K562 (cell line): Measurements from ENCODE around the gene TCF3. TPM values are rescaled to one million over a fixed set of nuclear protein-coding genes. Genes with fewer than 3 reads are reported as not detected.

Source experiments
- ATF7 ChIP-seq: fragments of 450-650 bp; IDR thresholded peaks from 2 replicates; pipeline ENCODE4 v1.7.1; 2014; ENCODE audit warnings: mild to moderate bottlenecking, moderate library complexity
- BHLHE40 ChIP-seq: IDR thresholded peaks from 2 replicates; pipeline ENCODE4 v1.6.1; 2011; ENCODE audit warnings: low read length, improper control_type of control experiment
- CBX3 ChIP-seq, 2 experiments: IDR thresholded peaks; 1 replicate in 1 of 2; 2 replicates in 1 of 2; pipeline ENCODE4 v1.6.1; 2012; ENCODE audit warnings: inconsistent platforms in 2 of 2, low read length in 2 of 2, borderline replicate concordance in 1 of 2, control low read depth in 1 of 2
- CTCFL ChIP-seq: IDR thresholded peaks from 2 replicates; pipeline ENCODE4 v1.6.1; 2011; ENCODE audit warnings: borderline replicate concordance, low read depth, mild to moderate bottlenecking, moderate library complexity, low read length; ENCODE audit not compliant: insufficient read depth, poor library complexity, severe bottlenecking
- FOXM1 ChIP-seq, 2 experiments: fragments of 450-650 bp in 1 of 2; sonication (generic) in 1 of 2; formaldehyde crosslinking in 1 of 2; IDR thresholded peaks; 2 replicates each; pipeline versions ENCODE4 v1.6.1 to v1.9.0; 2017 to 2022; ENCODE audit warnings: low read depth in 2 of 2, mild to moderate bottlenecking in 2 of 2, missing genetic modification reagents in 1 of 2, moderate library complexity in 1 of 2
- HCFC1 ChIP-seq: IDR thresholded peaks from 2 replicates; pipeline ENCODE4 v1.6.1; 2012; ENCODE audit warnings: low read depth, low read length, improper control_type of control experiment
- NRF1 ChIP-seq, 2 experiments: fragments of 450-650 bp; IDR thresholded peaks in 1 of 2; conservative IDR thresholded peaks in 1 of 2; 2 replicates each; pipeline ENCODE4 v1.6.1; 2014; ENCODE audit warnings: mild to moderate bottlenecking in 2 of 2
- PHB2 ChIP-seq: fragments of 450-650 bp; IDR thresholded peaks from 2 replicates; pipeline ENCODE4 v1.6.1; 2017; ENCODE audit warnings: low read depth
- PTRF ChIP-seq: fragments of 450-650 bp; IDR thresholded peaks from 2 replicates; pipeline ENCODE4 v1.6.1; 2016; ENCODE audit warnings: mild to moderate bottlenecking, missing genetic modification characterization, missing compliant biosample characterization
- RAD21 ChIP-seq, 2 experiments: fragments of 250-450 bp in 1 of 2; fragments of 450-650 bp in 1 of 2; sonication (Bioruptor Pico) in 1 of 2; formaldehyde crosslinking in 1 of 2; IDR thresholded peaks in 1 of 2; conservative IDR thresholded peaks in 1 of 2; 2 replicates each; pipeline versions ENCODE4 v1.4.0 to v1.8.0; 2020 to 2022; ENCODE audit warnings: mild to moderate bottlenecking in 2 of 2, moderate library complexity in 1 of 2
- RFX7 ChIP-seq: fragments of 250-450 bp; sonication (Bioruptor Pico); IDR thresholded peaks from 2 replicates; pipeline ENCODE4 v1.5.1; 2021; ENCODE audit warnings: mild to moderate bottlenecking
- SMAD1 ChIP-seq: fragments of 150-350 bp; IDR thresholded peaks from 2 replicates; pipeline ENCODE4 v1.6.1; 2014; ENCODE audit warnings: low read length, low read depth; ENCODE audit not compliant: partially characterized antibody
- SUPT5H ChIP-seq: fragments of 450-650 bp; IDR thresholded peaks from 2 replicates; pipeline ENCODE4 v1.6.1; 2016
- TAF15 ChIP-seq: fragments of 200-400 bp; formaldehyde crosslinking; IDR thresholded peaks from 2 replicates; pipeline ENCODE4 v1.6.1; 2017; ENCODE audit warnings: mild to moderate bottlenecking, low read depth, low read length, moderate library complexity
- TBL1XR1 ChIP-seq, 2 experiments: IDR thresholded peaks; 2 replicates each; pipeline ENCODE4 v1.6.1; 2012; ENCODE audit warnings: improper control_type of control experiment in 2 of 2, low read length in 2 of 2, mild to moderate bottlenecking in 1 of 2
- THRB ChIP-seq: fragments of 450-650 bp; formaldehyde crosslinking; conservative IDR thresholded peaks from 2 replicates; pipeline ENCODE4 v1.4.0; 2022; ENCODE audit warnings: mild to moderate bottlenecking, missing genetic modification characterization
- ZBTB2 ChIP-seq: fragments of 450-650 bp; IDR thresholded peaks from 2 replicates; pipeline ENCODE4 v1.6.1; 2016; ENCODE audit warnings: antibody characterized with exemption
- ZNF197 ChIP-seq: fragments of 200-800 bp; sonication (Bioruptor generic); IDR thresholded peaks from 2 replicates; pipeline ENCODE4 v1.6.1; 2016; ENCODE audit warnings: low read depth, missing genetic modification characterization, missing compliant biosample characterization
- ZNF592 ChIP-seq: fragments of 450-650 bp; IDR thresholded peaks from 2 replicates; pipeline ENCODE4 v1.6.1; 2017; ENCODE audit warnings: antibody characterized with exemption, mild to moderate bottlenecking
- polyA plus RNA-seq, 8 experiments: library from polyadenylated mRNA; depleted of rRNA in 4 of 8; stranded (reverse) in 5 of 8; unstranded in 3 of 8; fragments of >200 nt; fragmentation: Nextera tagmentation in 2 of 8; fragmentation: Illumina TruSeq in 1 of 8; extraction: Ambion mirVana in 2 of 8; extraction: Trizol in 1 of 8; gene quantifications; 2 replicates each; pipeline versions ENCODE4 v1.2.1 to v1.2.3, GENCODE V29; 2011 to 2014; ENCODE audit warnings: inconsistent platforms in 1 of 8, missing spikeins in 1 of 8
- total RNA-seq, 7 experiments: library from RNA; depleted of rRNA in 6 of 7; stranded (reverse); fragments of >200 nt in 6 of 7; fragmentation: Illumina TruSeq in 2 of 7; extraction: Trizol in 2 of 7; gene quantifications; 2 replicates each; pipeline versions ENCODE4 v1.2.1 to v1.2.3, GENCODE V29; 2011 to 2021; ENCODE audit warnings: low replicate concordance in 1 of 7

TCF3 gene
- total and polyA plus RNA-seq, 9 of the 15 experiments (the other 6 are each of a cell fraction or from before 2014, with no cell fraction given): 5.6 to 259 (median 84.0) TPM

- TF ChIP-seq NRF1 (conservative IDR thresholded peaks at IDR 0.05 in 1 of 2, IDR thresholded peaks at IDR 0.05 in 1 of 2): peak; percentile 56 to 64
- no peak for TF ChIP-seq PTRF (tag)
- no peak for TF ChIP-seq PHB2
- no peak for TF ChIP-seq ZNF197 (CRISPR knock-in tag)
- no peak for TF ChIP-seq RFX7
- no peak for TF ChIP-seq TAF15
- 0 out of 2 replicates have a peak, but pooled peaks have one; percentile 49 for TF ChIP-seq HCFC1
- peak; percentile 37; the same call in 1 of the 2 replicates for TF ChIP-seq ZNF592
- TF ChIP-seq SMAD1: no peak
- TF ChIP-seq ATF7: no peak
- peak; percentile 36 to 69; a peak in 3 of 4 replicates for TF ChIP-seq RAD21 (CRISPR knock-in tag; conservative IDR thresholded peaks at IDR 0.05 in 1 of 2, IDR thresholded peaks at IDR 0.05 in 1 of 2)
- no peak for TF ChIP-seq THRB (CRISPR knock-in tag)
- TF ChIP-seq TBL1XR1 (IDR thresholded peaks at IDR 0.05; ENCODE audit: low read length in 2 of 2): no peak
- peak; percentile 83 for TF ChIP-seq CTCFL
- TF ChIP-seq CBX3 (IDR thresholded peaks at IDR 0.05; ENCODE audit: borderline replicate concordance in 1 of 2, low read length in 2 of 2): peak in 1 of 2 experiments; percentile 61; a peak in 1 of 3 replicates
- TF ChIP-seq ZBTB2: 0 out of 2 replicates have a peak, but pooled peaks have one; percentile 25
- TF ChIP-seq BHLHE40: peak; percentile 12; the same call in 1 of the 2 replicates
- TF ChIP-seq FOXM1 (IDR thresholded peaks at IDR 0.05; ENCODE audit: low read depth): 0 out of 2 replicates have a peak, but pooled peaks have one; percentile 19
- TF ChIP-seq FOXM1 (CRISPR knock-in tag; IDR thresholded peaks at IDR 0.05; ENCODE audit: low read depth): no peak
- no peak for TF ChIP-seq SUPT5H
These were observed 28.0 kb downstream of the TCF3 start (continued) for GRCh38 chr19:1624458-1624857.
